HL-60/S4 treated with phorbol 12-myristate 13-acetate at 8.2 ng/mL for 4 days and 3 days (cell line): ENCODE results near the gene GPRC5A.

ENCODE experiments used
- in situ Hi-C: fragments of 300-500 bp; cut with MboI; formaldehyde crosslinking; loops from 2 replicates; pipeline ENCODE4 v1.15.0; 2022; ENCODE audit warnings: low sequenced_read_pairs

Gene GPRC5A

GRCh38 chr12:12908711-12909110 is 17.3 kb downstream of the GPRC5A start:
- in situ Hi-C loops = no loop called here

GRCh38 chr12:12909228-12909994 is 18.0 kb downstream of the GPRC5A start:
- in situ Hi-C loops = no loop called here

GRCh38 chr12:12909995-12910420 is 18.6 kb downstream of the GPRC5A start:
- in situ Hi-C loops = loop anchor here (10.0 kb wide), 1 partner anchor 325 kb away; no protein-coding TSS in a partner anchor

GRCh38 chr12:12912711-12913110 is 21.3 kb downstream of the GPRC5A start:
- in situ Hi-C loops = loop anchor here (10.0 kb wide), 1 partner anchor 322 kb away; no protein-coding TSS in a partner anchor

GRCh38 chr12:12915656-12916055 is 24.3 kb downstream of the GPRC5A start:
- in situ Hi-C loops = loop anchor here (10.0 kb wide), 1 partner anchor 319 kb away; no protein-coding TSS in a partner anchor

- in situ Hi-C loops = loop anchor here (10.0 kb wide), 1 partner anchor 318 kb away; no protein-coding TSS in a partner anchor
Measured at GRCh38 chr12:12916135-12916944, 25.0 kb downstream of the GPRC5A start.

DNA sequence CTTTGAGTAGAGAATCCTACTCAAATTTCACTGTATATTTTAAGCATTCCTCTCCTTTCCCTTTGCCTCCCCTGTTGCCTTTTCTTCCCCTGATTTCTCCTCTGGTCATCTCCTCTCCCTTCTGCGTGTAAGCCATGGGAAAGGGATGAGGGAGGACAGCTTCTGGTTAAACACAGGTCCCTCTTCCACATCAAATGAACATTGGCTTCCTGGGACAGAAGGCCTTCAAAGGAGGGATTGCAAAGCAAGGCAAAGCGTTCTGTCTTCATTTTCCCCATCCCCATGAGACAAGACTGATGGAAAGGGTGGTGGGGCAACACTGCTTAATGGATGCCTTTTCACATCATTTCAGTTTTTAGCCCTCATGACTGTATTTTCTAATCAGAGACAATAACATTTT is 26.2 kb downstream of the GPRC5A start:
- in situ Hi-C loops = loop anchor here (10.0 kb wide), 1 partner anchor 317 kb away; no protein-coding TSS in a partner anchor

DNA sequence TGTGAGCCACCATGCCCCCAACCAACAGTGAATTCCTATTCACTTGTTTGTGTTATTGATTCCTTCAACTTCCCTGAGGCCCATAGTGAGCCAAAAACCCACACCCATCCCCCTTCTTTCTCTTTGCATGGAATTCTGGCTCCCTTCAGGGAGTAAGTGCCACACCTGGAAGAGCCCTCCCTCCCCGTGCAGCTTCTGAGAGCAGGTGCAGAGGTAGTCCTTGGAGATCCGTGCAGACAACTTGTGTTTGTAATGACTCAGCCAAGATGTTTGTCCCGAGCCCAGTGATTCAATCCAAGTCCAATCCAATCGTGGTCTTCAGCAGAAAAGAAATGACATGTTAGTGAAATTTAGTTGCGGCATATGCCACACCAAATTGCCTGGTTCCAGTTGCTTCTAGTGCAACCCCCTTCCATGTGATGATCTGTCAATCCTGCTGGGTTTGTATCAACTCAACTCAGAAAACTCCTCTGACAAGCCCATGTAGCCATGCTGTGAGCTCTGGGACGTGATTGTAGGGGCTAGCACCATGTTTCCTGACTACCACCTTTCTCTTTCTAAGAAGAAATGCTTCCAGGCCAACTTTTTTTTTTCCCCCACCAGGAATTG is 27.5 kb downstream of the GPRC5A start:
- in situ Hi-C loops = loop anchor here (10.0 kb wide), 1 partner anchor 316 kb away; no protein-coding TSS in a partner anchor

DNA sequence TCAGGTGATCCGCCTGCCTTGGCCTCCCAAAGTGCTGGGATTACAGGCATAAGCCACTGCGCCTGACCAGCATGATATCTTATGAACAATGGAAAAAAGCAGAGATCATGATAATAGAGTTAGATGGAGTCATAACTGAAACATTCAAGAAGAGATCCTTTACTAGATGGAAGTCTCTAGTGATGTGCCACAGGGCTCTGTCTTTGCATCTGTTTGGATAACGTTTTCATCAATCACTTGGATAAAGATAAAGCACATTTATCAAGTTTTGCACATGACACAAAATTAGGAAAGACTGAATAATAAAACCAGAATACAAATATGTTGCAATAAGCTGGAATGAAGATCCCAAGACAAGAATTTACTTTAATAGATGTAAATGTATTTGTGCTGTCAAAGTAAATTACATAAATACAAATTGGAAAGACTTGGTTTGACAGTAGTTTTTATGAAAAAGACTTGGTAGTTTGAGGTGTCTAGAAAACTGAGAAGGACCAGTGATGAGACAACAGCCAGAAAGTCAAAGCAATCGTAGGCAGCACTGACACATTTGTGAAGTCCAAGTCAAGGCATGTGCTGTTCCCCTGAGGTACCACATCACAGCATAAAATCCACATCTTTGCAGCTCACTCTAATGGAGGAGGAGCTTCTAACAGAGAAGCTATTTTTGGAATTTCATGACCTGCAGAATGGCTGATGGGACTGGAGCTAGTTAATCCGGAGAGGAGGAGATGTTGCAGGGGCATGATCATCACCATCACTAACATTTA is 28.5 kb downstream of the GPRC5A start:
- in situ Hi-C loops = loop anchor here (10.0 kb wide), 1 partner anchor 315 kb away; no protein-coding TSS in a partner anchor

DNA sequence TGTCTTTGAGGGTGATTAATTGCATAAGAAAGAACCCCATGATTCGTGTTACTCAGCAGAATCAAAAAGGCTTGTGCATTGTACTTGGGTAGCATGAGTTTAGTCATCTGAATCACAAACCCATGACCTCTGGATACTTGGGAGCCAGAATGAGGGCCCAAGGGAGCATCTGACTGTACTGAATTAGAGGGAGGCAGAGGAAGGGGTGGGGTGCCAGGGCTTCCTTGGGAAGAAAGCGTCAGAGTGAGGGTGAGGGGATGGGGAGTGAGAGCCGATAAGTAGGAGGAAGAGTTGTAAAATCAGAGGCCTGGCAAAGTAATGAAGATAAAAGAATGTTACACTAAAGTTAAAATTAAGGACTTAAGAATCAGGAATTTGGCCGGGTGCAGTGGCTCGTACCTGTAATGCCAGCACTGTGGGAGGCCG is 30.8 kb downstream of the GPRC5A start:
- in situ Hi-C loops = no loop called here

DNA sequence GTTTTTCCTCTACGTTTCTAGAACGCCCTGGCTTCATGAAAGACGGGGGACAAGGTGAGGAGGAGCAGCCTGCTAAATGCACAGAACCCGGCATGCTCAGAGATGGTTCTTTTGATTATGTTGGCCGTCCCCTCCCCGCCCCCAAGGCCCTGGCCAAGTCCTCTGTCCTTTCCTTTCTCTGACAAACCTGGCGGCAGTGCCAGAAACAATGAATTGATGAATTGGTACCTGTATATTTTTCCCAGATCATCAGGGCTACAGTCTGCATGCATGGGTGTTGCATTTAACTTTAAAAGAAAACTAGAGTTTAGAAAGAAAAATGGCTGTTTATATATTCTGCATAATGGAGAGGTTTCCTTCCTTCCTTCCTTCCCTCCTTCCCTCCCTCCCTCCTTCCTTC is 31.6 kb downstream of the GPRC5A start:
- in situ Hi-C loops = no loop called here

- in situ Hi-C loops = no loop called here
Measured at GRCh38 chr12:12924169-12924568, 32.8 kb downstream of the GPRC5A start.

- in situ Hi-C loops = no loop called here
Measured at GRCh38 chr12:12925388-12925787, 34.0 kb downstream of the GPRC5A start.

- in situ Hi-C loops = no loop called here
Measured at GRCh38 chr12:12926571-12927071, 35.3 kb downstream of the GPRC5A start.

DNA sequence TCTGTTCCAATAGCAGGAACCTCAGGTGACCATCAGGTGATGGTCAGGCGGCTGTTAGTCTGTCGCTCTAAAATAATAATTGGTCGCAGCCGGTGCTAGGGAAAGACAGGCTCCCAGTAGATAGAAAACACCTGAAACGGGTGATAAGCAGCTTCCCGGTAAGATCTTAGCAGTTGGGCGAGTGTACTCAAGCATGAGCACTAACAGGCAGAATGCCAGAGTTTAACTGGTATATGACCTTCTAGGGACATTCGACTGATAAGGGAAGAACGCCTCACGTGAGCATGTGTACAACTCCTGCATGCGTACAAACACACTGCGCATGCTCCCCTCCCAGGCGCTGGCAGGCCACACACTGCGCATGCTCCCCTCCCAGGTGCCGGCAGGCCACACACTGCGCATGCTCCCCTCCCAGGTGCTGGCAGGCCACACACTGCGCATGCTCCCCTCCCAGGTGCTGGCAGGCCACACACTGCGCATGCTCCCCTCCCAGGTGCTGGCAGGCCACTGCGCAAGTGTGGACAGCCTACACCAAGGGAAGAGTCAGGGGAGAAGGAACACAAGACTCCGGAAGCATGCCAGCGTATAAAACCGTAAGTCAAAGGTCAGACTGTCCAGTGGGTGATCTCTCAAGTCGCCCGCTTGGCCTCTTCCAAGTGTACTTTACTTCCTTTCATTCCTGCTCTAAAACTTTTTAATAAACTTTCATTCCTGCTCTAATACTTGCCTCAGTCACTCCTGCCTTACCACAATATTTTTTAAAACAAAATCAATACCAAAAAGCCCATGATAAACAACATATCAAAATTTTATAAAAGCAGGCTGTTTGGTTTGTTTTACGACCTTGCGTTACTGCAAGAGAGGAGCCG is 36.1 kb downstream of the GPRC5A start:
- in situ Hi-C loops = no loop called here

GRCh38 chr12:12929696-12930095 is 38.3 kb downstream of the GPRC5A start:
- in situ Hi-C loops = no loop called here

GRCh38 chr12:12930633-12931219 is 39.4 kb downstream of the GPRC5A start:
- in situ Hi-C loops = no loop called here

DNA sequence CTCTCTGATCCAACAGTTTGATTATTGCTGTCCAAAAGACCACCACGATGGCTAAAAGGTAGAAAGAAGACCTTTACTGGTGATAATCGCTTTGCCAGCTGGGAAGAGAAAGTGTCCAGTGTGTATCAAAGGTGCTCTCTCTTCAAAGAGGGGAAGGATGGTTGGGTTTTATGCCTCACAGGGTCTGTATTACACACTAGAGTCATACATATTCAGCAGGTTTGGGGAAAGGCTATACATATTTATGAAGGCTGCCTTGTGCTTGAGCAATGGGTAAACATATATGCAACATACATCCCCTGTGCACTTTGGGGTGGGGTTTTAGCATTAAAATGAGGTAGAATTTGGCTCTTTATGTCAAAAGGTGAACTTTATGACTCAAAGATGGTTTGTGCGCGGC is 42.4 kb downstream of the GPRC5A start:
- in situ Hi-C loops = no loop called here

- in situ Hi-C loops = no loop called here
Measured at GRCh38 chr12:12934556-12934955, 43.2 kb downstream of the GPRC5A start.
